HG02840 (cell line): Measurements from ENCODE around the gene ISLR.

ENCODE experiments used
- ATAC-seq: cut with Tn5 transposase; IDR thresholded peaks from one replicate; pipeline ENCODE4 v1.9.1; 2021; ENCODE audit warnings: mild to moderate bottlenecking, moderate library complexity, moderate number of reproducible peaks; ENCODE audit not compliant: unreplicated experiment, low FRiP score

ISLR gene

GRCh38 chr15:74173380-74174218 is at the start of gene ISLR:
Gene ISLR (plus strand): TSS chr15:74173710. CDS start chr15:74174859, 1,149 bp downstream.
- no peak for ATAC-seq

- no peak for ATAC-seq
Observed at GRCh38 chr15:74124196-74124595, 49.3 kb upstream of the ISLR start.

GRCh38 chr15:74124759-74125158 is 48.8 kb upstream of the ISLR start:
- ATAC-seq: no peak

GRCh38 chr15:74127255-74127953 is 46.1 kb upstream of the ISLR start:
- ATAC-seq: no peak

GRCh38 chr15:74127954-74128784 is 45.3 kb upstream of the ISLR start:
- ATAC-seq: no peak

GRCh38 chr15:74128785-74129585 is 44.5 kb upstream of the ISLR start:
- no peak for ATAC-seq

GRCh38 chr15:74129586-74130154 is 43.8 kb upstream of the ISLR start:
- ATAC-seq: no peak

GRCh38 chr15:74130155-74130848 is 43.2 kb upstream of the ISLR start, which contains the start of gene ISLR2:
Gene ISLR2 (plus strand): TSS chr15:74130586. CDS start chr15:74132755, 2,169 bp downstream.
- ATAC-seq: no peak

- no peak for ATAC-seq
Observed at GRCh38 chr15:74130849-74131627, 42.5 kb upstream of the ISLR start.

GRCh38 chr15:74131628-74132413 is 41.7 kb upstream of the ISLR start:
- no peak for ATAC-seq

- ATAC-seq: no peak
Observed at GRCh38 chr15:74132681-74133651, 40.5 kb upstream of the ISLR start.

GRCh38 chr15:74133694-74134386 is 39.7 kb upstream of the ISLR start:
- no peak for ATAC-seq

- ATAC-seq: no peak
Observed at GRCh38 chr15:74134387-74135027, 39.0 kb upstream of the ISLR start.

- no peak for ATAC-seq
Observed at GRCh38 chr15:74135041-74135565, 38.4 kb upstream of the ISLR start.

GRCh38 chr15:74136540-74136813 is 37.0 kb upstream of the ISLR start:
- ATAC-seq: no peak
